HEK293T (cell line): ENCODE measurements around the gene TMEM150B.

ENCODE experiments used
- BHLHE40 ChIP-seq: fragments of 450-650 bp; IDR thresholded peaks from 2 replicates; pipeline ENCODE4 v1.6.1; 2016; ENCODE audit warnings: mild to moderate bottlenecking, moderate library complexity, borderline replicate concordance
- FOXK2 ChIP-seq: fragments of 450-650 bp; IDR thresholded peaks from 2 replicates; pipeline ENCODE4 v1.6.1; 2016; ENCODE audit warnings: mild to moderate bottlenecking
- FOXM1 ChIP-seq: fragments of 450-650 bp; IDR thresholded peaks from 2 replicates; pipeline ENCODE4 v1.6.1; 2017; ENCODE audit warnings: mild to moderate bottlenecking, borderline replicate concordance
- HDGF ChIP-seq: fragments of 450-650 bp; IDR thresholded peaks from 2 replicates; pipeline ENCODE4 v1.6.1; 2017; ENCODE audit warnings: antibody characterized with exemption, borderline replicate concordance
- L3MBTL2 ChIP-seq: fragments of 450-650 bp; conservative IDR thresholded peaks from 2 replicates; pipeline ENCODE4 v1.6.1; 2016; ENCODE audit warnings: mild to moderate bottlenecking
- LEF1 ChIP-seq: fragments of 450-650 bp; IDR thresholded peaks from 2 replicates; pipeline ENCODE4 v1.6.1; 2017; ENCODE audit warnings: mild to moderate bottlenecking, borderline replicate concordance
- NFRKB ChIP-seq: fragments of 450-650 bp; IDR thresholded peaks from 2 replicates; pipeline ENCODE4 v1.6.1; 2016; ENCODE audit warnings: mild to moderate bottlenecking, moderate library complexity
- SP1 ChIP-seq: fragments of 450-650 bp; IDR thresholded peaks from 2 replicates; pipeline ENCODE4 v1.6.1; 2017
- SUZ12 ChIP-seq: fragments of 450-650 bp; IDR thresholded peaks from 2 replicates; pipeline ENCODE4 v1.6.1; 2016; ENCODE audit warnings: mild to moderate bottlenecking
- TARDBP ChIP-seq: fragments of 450-650 bp; IDR thresholded peaks from 2 replicates; pipeline ENCODE4 v1.6.1; 2016
- ZNF384 ChIP-seq: fragments of 450-650 bp; IDR thresholded peaks from 2 replicates; pipeline ENCODE4 v1.6.1; 2016

DNA sequence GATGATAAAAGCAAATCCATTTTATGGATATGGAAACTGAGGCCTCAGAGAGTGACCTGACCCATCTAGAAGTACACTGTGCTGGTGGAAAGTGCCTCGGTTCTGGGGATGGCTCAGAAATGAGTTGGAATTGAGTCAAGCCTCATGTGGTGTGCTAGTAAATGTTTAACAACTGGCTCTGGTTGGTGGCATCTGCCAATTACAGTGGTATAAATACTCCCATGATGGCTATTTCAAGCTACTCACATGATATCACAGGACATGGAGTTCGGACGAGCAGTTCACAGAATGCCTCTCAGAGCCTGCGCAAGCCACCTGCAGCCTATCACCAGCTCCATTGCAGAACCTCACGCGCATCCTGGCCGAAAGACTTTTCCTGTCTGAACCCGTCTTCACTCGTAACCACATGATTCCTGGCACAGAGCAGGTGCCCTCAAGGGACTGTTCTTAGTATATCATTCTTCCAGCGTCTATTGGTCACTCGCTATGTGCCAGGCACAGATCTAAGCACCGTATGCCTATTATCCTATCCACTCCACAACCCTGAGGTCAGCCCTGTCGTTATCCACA lies 9.1 kb downstream of the TMEM150B start:
- TF ChIP-seq L3MBTL2 (no peak), LEF1 (no peak), TARDBP (no peak), ZNF384 (no peak), BHLHE40 (no peak), SP1 (no peak), NFRKB (no peak), FOXM1 (no peak), SUZ12 (no peak), HDGF (no peak), FOXK2 (no peak)
